GM19452 (cell line): ENCODE measurements around the gene KRT34.
"Not testable (repeated sequence)": the region's sequence is repeated elsewhere in the genome, so short reads cannot be mapped to it uniquely, and the experiment has no call there.

Experiments used
- ATAC-seq: cut with Tn5 transposase; IDR thresholded peaks from one replicate; pipeline ENCODE4 v1.9.1; 2021; ENCODE audit not compliant: unreplicated experiment

The KRT34 gene

DNA sequence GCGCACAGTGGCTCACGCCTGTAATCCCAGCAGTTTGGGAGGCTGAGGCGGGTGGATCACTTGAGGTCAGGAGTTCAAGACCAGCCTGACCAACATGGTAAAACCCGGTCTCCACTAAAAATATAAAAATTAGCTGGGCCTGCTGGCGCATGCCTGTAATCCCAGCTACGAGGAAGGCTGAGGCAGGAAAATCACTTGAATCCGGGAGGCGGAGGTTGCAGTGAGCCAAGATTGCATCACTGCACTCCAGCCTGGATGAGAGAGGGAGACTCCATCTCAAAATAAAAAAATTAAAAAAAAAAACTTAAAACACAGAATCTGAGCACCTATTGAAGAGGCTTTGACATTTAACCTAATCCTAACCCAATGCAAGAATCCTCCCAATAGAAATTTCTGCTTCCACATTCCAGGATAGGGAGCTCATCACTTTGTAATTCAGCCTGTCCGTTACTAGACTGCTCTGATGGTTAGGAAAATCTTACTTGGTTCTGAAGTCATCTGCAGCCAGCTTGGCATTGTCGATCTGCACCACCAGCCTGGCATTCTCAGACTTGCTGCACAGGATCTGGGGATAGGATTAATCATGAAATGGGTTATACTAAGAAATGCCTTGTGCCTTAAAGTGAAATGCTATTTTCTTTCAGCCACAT, 14.6 kb downstream of the KRT34 start:
- no peak for ATAC-seq

DNA sequence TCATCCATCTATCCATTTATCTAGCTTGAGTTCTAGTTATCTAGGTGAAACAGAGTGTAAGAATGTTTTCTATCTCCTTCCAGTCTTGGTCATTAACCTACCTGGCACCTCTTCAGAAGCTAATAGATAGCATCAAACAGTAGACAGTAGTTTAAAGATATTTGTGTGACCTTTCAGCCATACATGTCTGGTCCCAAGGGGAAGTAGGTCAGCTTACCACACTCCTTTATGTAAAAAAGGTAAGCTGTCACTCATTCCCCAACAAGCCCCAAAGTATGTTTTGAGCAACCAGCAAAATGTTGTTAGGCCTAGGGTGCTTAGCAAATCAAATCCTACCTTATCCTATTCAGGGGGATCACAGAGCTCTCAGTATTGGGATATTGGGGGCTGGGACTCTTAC, 16.0 kb downstream of the KRT34 start:
- ATAC-seq = no peak

- ATAC-seq = no peak
Measured at GRCh38 chr17:41363881-41364280, 18.2 kb downstream of the KRT34 start.

GRCh38 chr17:41360296-41360995, 21.7 kb downstream of the KRT34 start:
- ATAC-seq = no peak

- ATAC-seq = no peak
Measured at GRCh38 chr17:41354536-41354935, 27.6 kb downstream of the KRT34 start.

DNA sequence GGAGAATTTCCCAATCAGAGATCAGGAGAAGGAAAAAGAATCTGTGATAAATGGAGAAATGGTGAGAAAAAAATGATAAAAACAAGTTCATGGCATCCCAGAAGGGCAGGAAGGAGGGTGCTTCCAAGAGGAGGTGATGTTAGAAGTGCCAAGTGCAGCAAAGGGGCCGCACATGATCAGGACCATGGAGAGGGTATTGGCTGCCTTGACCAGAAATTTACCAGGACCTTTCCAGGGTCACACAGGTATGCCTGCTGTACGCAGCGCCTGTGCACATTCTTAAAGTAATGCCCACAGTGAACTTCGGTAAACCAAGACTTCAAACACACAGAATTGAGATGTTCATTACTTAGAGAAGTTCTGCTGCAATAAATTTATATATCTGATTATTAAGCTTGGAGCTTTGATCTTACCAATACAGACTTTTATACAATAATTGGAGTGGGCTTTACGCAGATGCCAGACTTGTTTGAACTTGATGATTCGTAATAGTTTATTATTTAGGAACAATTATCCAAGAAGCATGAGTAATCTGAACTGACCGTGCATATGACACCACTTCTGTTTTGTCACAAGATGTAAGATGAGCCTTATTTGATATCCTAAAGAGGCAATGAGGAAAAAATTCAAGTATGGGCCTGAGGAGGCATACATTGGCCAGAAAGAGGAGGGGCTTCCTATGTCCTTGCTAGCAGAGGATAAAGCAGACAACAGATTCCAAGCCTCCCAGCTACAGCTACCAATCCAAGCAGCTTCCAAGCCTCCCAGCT, 29.3 kb downstream of the KRT34 start:
- ATAC-seq = no peak

GRCh38 chr17:41351177-41351576, 30.9 kb downstream of the KRT34 start:
- ATAC-seq = no peak

DNA sequence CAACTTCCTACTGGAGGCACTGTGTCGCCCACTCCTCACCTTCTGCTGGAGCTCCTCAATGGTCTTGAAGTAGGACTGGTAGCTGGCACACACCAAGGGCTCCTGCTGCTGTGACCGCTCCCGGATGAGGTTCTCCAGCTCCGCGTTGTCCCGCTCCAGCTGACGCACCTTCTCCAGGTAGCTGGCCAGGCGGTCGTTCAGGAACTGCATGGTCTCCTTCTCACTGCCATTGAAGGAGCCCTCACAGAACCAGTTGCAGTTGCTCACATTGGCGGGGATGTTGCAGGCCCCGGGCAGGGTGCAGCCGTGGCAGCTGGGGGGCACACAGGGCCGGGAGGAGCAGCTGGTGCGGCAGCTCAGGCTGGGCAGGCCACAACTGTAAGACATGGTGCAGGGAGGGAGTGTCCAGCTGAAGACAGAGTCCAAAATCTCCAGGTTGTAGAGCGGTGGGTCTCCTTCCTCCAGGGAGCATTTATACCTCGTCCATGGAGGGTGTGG, 31.7 kb downstream of the KRT34 start, which contains the start of gene KRT33A:
Gene KRT33A, minus strand, starts transcription at position 448 of the 498 bp plus-strand sequence. Its CDS starts 61 bp downstream, at position 387.
- ATAC-seq = not testable (repeated sequence)

DNA sequence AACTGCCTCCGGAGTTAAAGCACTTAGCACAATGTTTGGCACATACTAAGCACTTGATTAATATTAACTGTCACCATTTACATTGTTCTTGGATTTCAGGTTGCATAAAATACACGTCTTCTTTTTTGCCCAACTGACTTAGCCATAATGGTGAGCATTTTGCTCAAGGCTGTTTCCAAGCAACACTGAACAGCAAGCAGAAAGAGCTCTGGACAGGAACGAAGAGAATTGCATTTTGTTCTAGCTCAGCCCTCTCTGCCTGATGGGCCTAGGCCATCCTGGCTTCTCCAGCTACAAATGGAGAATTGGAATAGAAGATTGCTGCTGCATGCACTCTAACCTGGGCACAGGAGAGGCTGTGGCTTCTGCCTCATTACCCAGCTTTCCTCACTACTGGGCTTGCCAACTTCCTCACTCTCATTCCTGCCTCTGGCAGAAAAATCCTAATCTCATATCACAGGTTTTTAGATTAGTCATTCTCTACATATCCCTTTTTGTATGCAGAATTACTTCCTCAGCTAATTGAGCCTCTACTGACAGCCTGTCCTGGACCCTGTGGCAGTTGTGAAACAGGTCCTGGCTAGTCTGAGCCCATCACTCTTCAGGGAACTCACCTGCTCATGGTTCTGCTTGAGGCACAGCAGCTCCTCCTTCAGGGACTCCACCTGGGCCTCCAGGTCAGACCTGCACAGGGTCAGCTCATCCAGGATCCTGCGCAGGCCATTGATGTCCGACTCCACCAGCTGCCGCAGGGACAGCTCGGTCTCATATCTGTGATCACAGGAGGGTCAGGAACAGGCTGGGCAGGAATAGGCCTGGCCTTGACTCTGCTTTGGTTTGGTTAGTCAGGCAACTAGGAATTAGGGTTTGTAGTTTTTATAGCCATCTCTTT, 34.0 kb downstream of the KRT34 start:
- no peak for ATAC-seq

DNA sequence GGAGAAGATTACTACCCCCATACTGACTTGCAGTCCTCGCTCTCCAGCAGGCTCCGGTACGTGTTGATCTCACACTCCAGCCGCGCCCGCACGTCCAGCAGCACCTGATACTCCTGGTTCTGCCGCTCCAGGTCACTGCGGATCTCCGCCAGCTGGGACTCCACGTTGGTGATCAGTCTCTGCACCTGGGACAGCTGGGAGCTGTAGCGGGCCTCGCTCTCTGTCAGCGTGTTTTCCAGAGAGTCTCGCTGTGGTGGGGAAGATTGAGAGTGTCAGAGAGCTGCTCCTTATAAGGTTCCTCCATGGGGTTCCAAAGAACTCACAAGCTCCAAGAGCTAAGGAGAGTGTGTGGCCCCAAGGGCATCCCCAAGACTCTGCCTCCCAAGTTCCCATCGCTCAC, 35.7 kb downstream of the KRT34 start:
- ATAC-seq = not testable (repeated sequence)

- ATAC-seq = no peak
Measured at GRCh38 chr17:41345992-41346391, 36.1 kb downstream of the KRT34 start.

DNA sequence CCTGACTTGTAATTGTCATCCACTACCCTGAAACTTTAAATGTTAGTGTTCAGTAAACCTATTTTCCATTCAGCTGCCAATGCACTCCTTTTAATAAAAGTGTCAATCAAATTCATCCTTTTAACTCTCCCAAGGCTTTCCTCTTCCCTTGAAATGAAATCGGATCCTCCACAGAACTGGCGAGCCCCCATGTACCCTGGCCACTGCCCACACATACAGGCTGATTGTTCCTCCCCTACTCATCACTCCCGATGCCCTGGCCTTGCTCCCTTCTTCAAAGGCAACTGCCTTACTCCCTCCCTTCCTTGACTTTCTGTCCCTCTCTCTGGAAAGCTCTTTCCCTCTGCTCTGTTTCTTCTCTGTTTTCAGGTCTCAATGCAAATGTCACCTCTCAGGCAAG, 39.1 kb downstream of the KRT34 start:
- no peak for ATAC-seq

DNA sequence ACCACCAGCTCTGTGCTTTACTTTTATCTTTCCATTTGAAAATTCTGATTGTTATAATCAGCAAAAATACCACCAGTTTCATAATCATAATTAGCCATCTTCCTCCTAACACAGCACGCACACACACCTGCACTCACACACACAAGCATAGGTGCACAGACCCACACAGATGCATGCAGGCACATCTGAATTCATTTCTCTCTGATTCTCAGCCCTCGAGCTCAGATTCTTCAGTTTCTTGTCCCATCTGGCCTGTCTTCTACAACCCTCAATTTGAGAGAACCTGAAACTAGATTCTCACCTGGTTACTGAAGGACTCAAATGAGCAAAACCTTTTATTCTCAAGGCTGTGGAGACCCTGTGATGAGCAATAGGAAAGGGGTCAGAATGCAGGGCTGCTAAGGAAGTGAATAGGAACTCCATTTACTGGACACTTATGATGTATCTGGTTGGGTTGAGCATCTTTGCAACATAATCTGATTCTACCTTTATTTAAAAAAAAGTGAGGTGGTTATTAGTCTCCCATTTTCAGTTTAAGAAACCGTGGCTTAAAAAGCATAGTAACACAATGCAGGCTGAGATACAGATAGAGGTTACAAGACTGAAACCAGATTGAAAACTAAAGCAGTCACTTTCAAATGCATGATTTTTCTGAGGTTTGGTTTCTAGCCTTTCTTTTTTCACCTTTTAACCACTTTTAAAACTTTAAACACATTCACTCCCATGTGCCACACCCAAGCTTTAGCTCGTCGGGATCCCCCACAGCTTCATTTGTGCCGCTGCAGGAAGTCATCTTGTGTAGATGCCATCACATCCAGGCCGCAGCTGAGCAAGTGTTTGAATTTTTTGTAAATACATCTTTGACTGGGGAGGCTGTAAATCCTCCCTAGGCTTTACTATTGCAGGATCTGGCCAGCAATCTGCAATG, 40.9 kb downstream of the KRT34 start:
- peak; percentile 46 for ATAC-seq

- no peak for ATAC-seq
Measured at GRCh38 chr17:41340494-41340893, 41.6 kb downstream of the KRT34 start.

- no peak for ATAC-seq
Measured at GRCh38 chr17:41339571-41340172, 42.4 kb downstream of the KRT34 start.

GRCh38 chr17:41338961-41339485, 43.1 kb downstream of the KRT34 start:
- ATAC-seq = no peak

- ATAC-seq = no peak
Measured at GRCh38 chr17:41335747-41336146, 46.4 kb downstream of the KRT34 start.

DNA sequence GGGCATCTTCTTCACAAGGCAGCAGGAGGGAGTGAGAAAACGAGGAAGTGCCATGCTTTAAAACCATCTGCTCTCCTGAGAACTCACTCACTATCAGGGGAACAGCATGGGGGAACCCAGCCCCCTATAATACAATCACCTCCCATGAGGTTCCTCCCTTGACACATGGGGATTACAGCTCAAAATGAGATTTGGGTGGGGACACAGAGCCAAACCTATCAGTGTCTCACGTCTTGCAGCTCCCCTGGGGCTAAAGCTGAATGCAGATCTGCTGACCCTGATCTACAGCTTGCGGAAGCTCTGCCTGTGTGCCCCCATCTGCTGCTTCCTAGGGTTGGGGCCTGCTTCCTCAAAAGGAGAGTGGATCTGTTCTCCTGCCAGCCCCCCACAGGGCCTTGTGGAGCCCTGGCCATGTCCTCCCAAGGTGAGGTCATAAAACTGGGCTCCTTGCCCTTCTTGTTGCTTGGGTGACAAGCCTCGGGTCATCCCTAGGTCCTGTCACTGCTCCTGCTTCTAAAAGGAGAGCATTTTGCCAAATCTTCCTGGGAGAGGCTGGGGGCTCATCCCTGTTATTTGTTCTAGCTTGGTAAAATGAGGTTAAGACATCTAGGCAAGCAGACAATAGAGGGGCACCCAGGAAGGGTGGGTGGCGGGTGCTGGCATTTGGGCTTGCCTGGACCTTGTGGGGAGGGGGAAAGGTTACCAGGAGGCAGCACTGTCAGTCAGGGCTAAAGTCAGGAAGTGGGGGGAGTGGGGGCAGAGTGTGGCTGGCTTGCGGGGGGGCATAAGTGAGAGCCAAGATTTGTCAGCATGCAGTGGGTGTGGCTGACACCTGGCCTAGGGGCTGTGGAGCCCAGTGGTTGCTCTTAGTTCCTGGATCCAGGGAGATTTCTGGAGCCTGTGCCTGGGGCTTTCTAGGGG, 47.5 kb downstream of the KRT34 start:
- ATAC-seq = no peak
